GM12878 (cell line): ENCODE measurements around the gene SORCS2.

Experiments used
- EZH2 ChIP-seq: IDR thresholded peaks from 2 replicates; pipeline ENCODE4 v1.6.1; 2012; ENCODE audit warnings: low read depth, mild to moderate bottlenecking, control low read depth, inconsistent platforms, low read length, borderline replicate concordance; ENCODE audit not compliant: control insufficient read depth
- FOS ChIP-seq: IDR thresholded peaks from 3 replicates; pipeline ENCODE4 v1.6.1; 2011; ENCODE audit warnings: borderline replicate concordance; ENCODE audit not compliant: insufficient read length; ENCODE audit errors: extremely low read depth
- HCFC1 ChIP-seq: fragments of 150-350 bp; IDR thresholded peaks from 2 replicates; pipeline ENCODE4 v1.6.1; 2014; ENCODE audit warnings: low read length
- NFXL1 ChIP-seq: fragments of 450-650 bp; IDR thresholded peaks from 2 replicates; pipeline ENCODE4 v1.6.1; 2017; ENCODE audit warnings: antibody characterized with exemption, mild to moderate bottlenecking, borderline replicate concordance
- NFYB ChIP-seq: IDR thresholded peaks from 2 replicates; pipeline ENCODE4 v1.6.1; 2011; ENCODE audit warnings: low read depth, mild to moderate bottlenecking, low read length, improper control_type of control experiment, moderate library complexity; ENCODE audit not compliant: insufficient read depth
- POLR2AphosphoS5 ChIP-seq: IDR thresholded peaks from 2 replicates; pipeline ENCODE4 v1.6.1; 2011; ENCODE audit warnings: mild to moderate bottlenecking, low read length, inconsistent platforms
- RAD21 ChIP-seq: IDR thresholded peaks from 2 replicates; pipeline ENCODE4 v1.6.1; 2011; ENCODE audit warnings: mild to moderate bottlenecking, low read depth, low read length, moderate library complexity; ENCODE audit not compliant: insufficient read depth

GRCh38 chr4:7195141-7195515, 2.8 kb downstream of the SORCS2 start:
- TF ChIP-seq FOS (no peak), NFXL1 (no peak), POLR2AphosphoS5 (no peak), HCFC1 (no peak), RAD21 (no peak), NFYB (no peak), EZH2 (no peak)
